ENCODE measurements around the gene ZNF496. TPM values are rescaled to one million over a fixed set of nuclear protein-coding genes. Genes with fewer than 3 reads are reported as not detected.
"Not testable (repeated sequence)": the region's sequence is repeated elsewhere in the genome, so short reads cannot be mapped to it uniquely, and the experiment has no call there.

The ZNF496 gene
- total RNA-seq, 2 donors from 2014 or later = 5.4 to 8.1 TPM

DNA sequence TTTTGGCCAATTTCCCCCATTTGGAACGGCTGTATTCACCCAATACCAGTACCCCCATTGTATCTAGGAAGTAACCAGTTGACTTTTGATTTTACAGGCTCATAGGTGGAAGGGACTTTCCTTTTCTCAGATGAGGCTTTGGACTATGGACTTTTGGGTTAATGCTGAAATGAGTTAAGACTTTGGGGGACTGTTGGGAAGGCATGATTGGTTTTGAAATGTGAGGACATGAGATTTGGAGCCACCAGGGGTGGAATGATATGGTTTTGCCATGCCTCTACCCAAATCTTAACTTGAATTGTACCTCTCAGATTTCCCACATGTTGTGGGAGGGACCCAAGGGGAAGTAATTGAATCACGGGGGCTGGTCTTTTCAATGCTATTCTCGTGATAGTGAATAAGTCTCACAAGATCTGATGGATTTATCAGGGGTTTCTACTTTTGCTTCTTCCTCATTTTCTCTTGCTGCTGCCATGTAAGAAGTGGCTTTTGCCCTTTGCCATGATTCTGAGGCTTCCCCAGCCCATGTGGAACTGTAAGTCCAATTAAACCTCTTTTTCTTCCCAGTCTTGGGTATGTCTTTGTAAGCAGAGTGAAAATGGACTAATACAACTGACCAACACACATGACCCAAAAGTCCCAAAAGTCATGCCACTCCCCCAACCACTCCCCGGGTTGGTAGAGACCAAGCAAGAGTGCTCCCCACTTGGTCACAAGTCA is 35.4 kb upstream of the ZNF496 start:
- no peak for ATAC-seq
- Mint-ChIP-seq H3K4me1 (no peaks in the 10 kb centered on the region), H3K27ac (no peak overlapping the region), H3K27me3 (peaks cover 41% of the 10 kb centered on the region), H3K4me3 (no peak overlapping the region), H3K36me3 (ENCODE audit: low read depth) (no peaks in the 10 kb centered on the region)
- no peak for DNase-seq
- H3K9me3 ChIP-seq (ENCODE audit: control insufficient read depth, low read length, poor library complexity, severe bottlenecking) = no peaks in the 10 kb centered on the region

- H3K27me3 Mint-ChIP-seq = peaks cover 38% of the 10 kb centered on the region
- H3K4me1 Mint-ChIP-seq; H3K27ac Mint-ChIP-seq; H3K36me3 Mint-ChIP-seq (ENCODE audit: low read depth); H3K9me3 ChIP-seq (ENCODE audit: control insufficient read depth, low read length, poor library complexity, severe bottlenecking); DNase-seq; H3K4me3 Mint-ChIP-seq; ATAC-seq: not testable (repeated sequence)
Measured at GRCh38 chr1:247366345-247366744, 34.7 kb upstream of the ZNF496 start.

GRCh38 chr1:247365023-247365422 is 33.4 kb upstream of the ZNF496 start:
- Mint-ChIP-seq H3K4me3 (no peak overlapping the region), H3K4me1 (peaks cover 7% of the 10 kb centered on the region), H3K27ac (no peak overlapping the region), H3K27me3 (peaks cover 51% of the 10 kb centered on the region), H3K36me3 (ENCODE audit: low read depth) (no peaks in the 10 kb centered on the region)
- H3K9me3 ChIP-seq (ENCODE audit: control insufficient read depth, low read length, poor library complexity, severe bottlenecking) = no peaks in the 10 kb centered on the region
- DNase-seq = no peak
- ATAC-seq = no peak

- not testable (repeated sequence) for H3K9me3 ChIP-seq (ENCODE audit: control insufficient read depth, low read length, poor library complexity, severe bottlenecking); H3K36me3 Mint-ChIP-seq (ENCODE audit: low read depth); H3K4me3 Mint-ChIP-seq; ATAC-seq; H3K4me1 Mint-ChIP-seq; DNase-seq; H3K27ac Mint-ChIP-seq
- peaks cover 59% of the 10 kb centered on the region for H3K27me3 Mint-ChIP-seq
Measured at GRCh38 chr1:247363000-247363399, 31.3 kb upstream of the ZNF496 start.

GRCh38 chr1:247362153-247362552 is 30.5 kb upstream of the ZNF496 start:
- Mint-ChIP-seq H3K27ac (no peak overlapping the region), H3K27me3 (peaks cover 59% of the 10 kb centered on the region), H3K4me1 (peaks cover 7% of the 10 kb centered on the region), H3K4me3 (no peak overlapping the region), H3K36me3 (ENCODE audit: low read depth) (no peaks in the 10 kb centered on the region)
- H3K9me3 ChIP-seq (ENCODE audit: control insufficient read depth, low read length, poor library complexity, severe bottlenecking) = no peaks in the 10 kb centered on the region
- ATAC-seq (no peak), DNase-seq (no peak)

DNA sequence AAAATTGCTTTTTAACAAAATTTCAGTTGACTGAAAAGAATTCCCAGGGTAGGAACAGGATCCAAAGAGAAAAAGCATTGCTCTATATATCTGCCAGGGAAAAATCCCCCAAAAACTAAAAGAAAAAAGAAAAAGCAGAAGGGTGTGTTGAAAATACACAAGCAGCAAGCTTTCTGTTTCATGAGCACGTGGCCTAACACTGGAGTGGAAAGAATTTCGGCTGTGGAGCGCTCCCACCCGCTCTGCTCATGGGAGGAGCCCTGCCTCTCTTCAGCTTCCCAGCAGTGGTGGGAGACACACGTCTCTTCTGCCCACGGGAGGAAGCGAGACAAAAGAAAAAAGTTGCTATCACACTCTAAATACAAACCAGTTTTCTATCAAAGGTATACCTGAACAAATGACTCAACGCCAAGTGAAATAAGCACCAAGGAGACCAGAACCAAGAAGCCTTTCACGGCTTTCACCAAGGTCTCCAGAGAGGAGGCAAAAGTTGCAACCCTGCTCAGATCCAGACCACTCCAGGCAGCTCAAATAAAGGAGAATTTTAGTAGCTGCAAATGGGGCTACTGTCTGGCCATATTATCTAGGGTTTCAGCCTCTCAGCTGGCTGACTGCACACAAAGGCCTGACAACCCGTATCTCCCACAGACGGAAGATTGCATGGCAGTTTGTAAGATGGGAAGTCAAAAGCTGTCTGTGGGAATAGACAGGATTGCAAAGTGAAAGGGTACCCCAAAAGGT is 29.5 kb upstream of the ZNF496 start:
- DNase-seq = no peak
- Mint-ChIP-seq H3K27ac (no peak overlapping the region), H3K4me3 (no peak overlapping the region), H3K4me1 (peaks cover 7% of the 10 kb centered on the region), H3K27me3 (peaks cover 52% of the 10 kb centered on the region), H3K36me3 (ENCODE audit: low read depth) (no peaks in the 10 kb centered on the region)
- ATAC-seq = no peak
- no peaks in the 10 kb centered on the region for H3K9me3 ChIP-seq (ENCODE audit: control insufficient read depth, low read length, poor library complexity, severe bottlenecking)

- peaks cover 43% of the 10 kb centered on the region for H3K27me3 Mint-ChIP-seq
- peaks cover 7% of the 10 kb centered on the region for H3K4me1 Mint-ChIP-seq
- H3K36me3 Mint-ChIP-seq (ENCODE audit: low read depth) = no peaks in the 10 kb centered on the region
- DNase-seq (no peak), ATAC-seq (no peak)
- H3K4me3 Mint-ChIP-seq = no peak overlapping the region
- H3K27ac Mint-ChIP-seq = no peak overlapping the region
- H3K9me3 ChIP-seq (ENCODE audit: control insufficient read depth, low read length, poor library complexity, severe bottlenecking) = no peaks in the 10 kb centered on the region
Measured at GRCh38 chr1:247360116-247360898, 28.6 kb upstream of the ZNF496 start.

DNA sequence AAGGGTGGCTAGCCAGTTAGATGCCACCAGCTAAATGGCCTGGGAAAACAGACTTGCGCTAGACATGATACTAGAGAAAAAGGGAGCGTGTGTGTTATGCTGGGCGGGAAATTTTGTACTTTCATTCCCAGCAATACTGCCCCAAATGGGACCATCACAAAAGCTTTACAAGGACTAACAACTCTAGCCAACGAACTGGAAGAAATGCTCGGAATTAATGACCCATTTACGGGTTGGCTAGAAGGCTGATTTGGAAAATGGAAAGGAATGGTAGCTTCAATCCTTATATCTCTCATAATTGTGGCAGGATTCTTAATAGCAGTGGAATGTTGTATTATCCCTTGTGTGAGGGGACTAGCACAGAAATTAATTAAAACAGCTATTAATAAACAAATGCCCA is 27.9 kb upstream of the ZNF496 start:
- peaks cover 7% of the 10 kb centered on the region for H3K4me1 Mint-ChIP-seq
- H3K4me3 Mint-ChIP-seq = no peak overlapping the region
- H3K36me3 Mint-ChIP-seq (ENCODE audit: low read depth) = no peaks in the 10 kb centered on the region
- H3K27ac Mint-ChIP-seq = no peak overlapping the region
- ATAC-seq (no peak), DNase-seq (no peak)
- peaks cover 43% of the 10 kb centered on the region for H3K27me3 Mint-ChIP-seq
- no peaks in the 10 kb centered on the region for H3K9me3 ChIP-seq (ENCODE audit: control insufficient read depth, low read length, poor library complexity, severe bottlenecking)

DNA sequence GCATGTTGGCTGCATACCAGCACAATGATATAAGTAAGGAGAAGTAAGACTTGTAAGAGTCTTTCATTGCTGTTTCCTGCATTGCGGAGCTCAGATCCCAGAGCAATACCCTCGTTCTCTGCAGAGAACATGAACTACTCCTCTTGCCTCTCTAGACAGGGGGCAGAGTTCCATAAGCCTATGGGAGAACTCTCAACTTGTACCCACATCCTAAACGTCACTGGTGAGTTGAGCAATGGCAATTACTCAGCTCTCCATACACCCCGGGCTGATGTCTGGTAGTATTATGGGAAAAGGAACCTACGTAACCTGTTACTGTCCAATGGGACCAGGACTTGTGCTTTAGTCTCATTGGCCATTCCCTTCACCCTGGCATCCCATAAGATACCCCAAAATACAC is 27.3 kb upstream of the ZNF496 start:
- no peak overlapping the region for H3K27ac Mint-ChIP-seq
- no peak overlapping the region for H3K4me3 Mint-ChIP-seq
- peaks cover 7% of the 10 kb centered on the region for H3K4me1 Mint-ChIP-seq
- no peaks in the 10 kb centered on the region for H3K36me3 Mint-ChIP-seq (ENCODE audit: low read depth)
- no peak for ATAC-seq
- peaks cover 48% of the 10 kb centered on the region for H3K27me3 Mint-ChIP-seq
- H3K9me3 ChIP-seq (ENCODE audit: control insufficient read depth, low read length, poor library complexity, severe bottlenecking) = no peaks in the 10 kb centered on the region
- DNase-seq = no peak

GRCh38 chr1:247357781-247358211 is 26.1 kb upstream of the ZNF496 start:
- ATAC-seq (no peak), DNase-seq (no peak)
- Mint-ChIP-seq H3K4me1 (peaks cover 9% of the 10 kb centered on the region), H3K36me3 (ENCODE audit: low read depth) (no peaks in the 10 kb centered on the region), H3K27me3 (peaks cover 54% of the 10 kb centered on the region), H3K4me3 (no peak overlapping the region), H3K27ac (no peak overlapping the region)
- H3K9me3 ChIP-seq (ENCODE audit: control insufficient read depth, low read length, poor library complexity, severe bottlenecking) = no peaks in the 10 kb centered on the region

DNA sequence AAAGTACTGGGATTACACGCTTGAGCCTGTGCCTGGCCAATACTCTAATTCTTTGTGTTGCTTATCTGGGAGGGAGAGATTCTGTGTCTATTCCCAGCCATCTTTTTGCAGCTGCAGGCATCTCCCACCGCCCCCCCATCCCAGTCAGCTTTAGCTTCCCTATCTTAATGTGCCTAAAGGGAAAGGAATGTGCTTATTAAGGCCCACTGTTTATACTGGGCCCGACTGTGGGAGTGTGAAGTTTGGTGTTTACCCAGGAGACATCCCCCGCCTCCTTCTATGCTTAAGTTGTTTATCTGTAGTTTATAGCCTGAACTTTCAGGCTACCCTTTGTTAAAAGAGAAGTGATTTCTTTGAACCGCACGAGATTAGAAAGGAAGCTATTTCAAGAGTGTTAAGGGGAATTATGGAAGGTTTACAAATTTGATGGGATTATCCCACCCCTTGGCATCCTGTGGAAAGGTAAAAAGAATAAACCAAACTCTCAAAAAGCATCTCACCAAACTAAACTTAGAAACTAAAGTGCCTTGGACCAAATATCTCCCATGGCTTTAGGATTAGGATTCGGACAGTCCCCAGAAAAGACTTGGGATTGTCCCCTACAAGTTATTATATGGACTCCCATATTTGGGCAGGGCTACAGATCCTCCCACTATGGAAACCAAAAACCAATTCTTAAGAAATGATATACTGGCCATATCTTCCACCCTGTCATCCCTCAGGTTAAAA is 25.5 kb upstream of the ZNF496 start:
- H3K9me3 ChIP-seq (ENCODE audit: control insufficient read depth, low read length, poor library complexity, severe bottlenecking) = no peaks in the 10 kb centered on the region
- Mint-ChIP-seq H3K4me1 (peaks cover 9% of the 10 kb centered on the region), H3K4me3 (no peak overlapping the region), H3K36me3 (ENCODE audit: low read depth) (no peaks in the 10 kb centered on the region), H3K27ac (no peak overlapping the region), H3K27me3 (peaks cover 54% of the 10 kb centered on the region)
- DNase-seq = no peak
- ATAC-seq = no peak

DNA sequence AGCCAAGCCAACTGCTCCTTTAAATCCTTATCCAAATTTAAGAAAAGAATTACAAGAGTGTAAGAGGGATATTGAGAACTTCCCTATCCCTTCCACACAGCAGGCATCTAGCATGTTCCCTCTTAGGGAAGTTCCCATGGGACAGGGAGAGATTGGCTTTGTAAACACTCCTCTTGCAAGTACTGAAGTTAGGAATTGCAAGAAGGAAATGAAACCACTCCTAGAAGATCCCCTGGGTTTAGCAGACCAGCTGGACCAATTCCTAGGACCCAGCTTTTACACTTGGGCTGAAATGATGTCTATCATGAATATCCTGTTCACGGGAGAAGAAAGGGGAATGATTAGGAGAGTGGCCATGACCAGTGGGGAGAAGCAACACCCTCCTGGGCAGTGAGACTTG is 23.5 kb upstream of the ZNF496 start:
- not testable (repeated sequence) for H3K27ac Mint-ChIP-seq; DNase-seq; ATAC-seq; H3K9me3 ChIP-seq (ENCODE audit: control insufficient read depth, low read length, poor library complexity, severe bottlenecking); H3K4me3 Mint-ChIP-seq; H3K4me1 Mint-ChIP-seq; H3K36me3 Mint-ChIP-seq (ENCODE audit: low read depth)
- peaks cover 39% of the 10 kb centered on the region for H3K27me3 Mint-ChIP-seq

DNA sequence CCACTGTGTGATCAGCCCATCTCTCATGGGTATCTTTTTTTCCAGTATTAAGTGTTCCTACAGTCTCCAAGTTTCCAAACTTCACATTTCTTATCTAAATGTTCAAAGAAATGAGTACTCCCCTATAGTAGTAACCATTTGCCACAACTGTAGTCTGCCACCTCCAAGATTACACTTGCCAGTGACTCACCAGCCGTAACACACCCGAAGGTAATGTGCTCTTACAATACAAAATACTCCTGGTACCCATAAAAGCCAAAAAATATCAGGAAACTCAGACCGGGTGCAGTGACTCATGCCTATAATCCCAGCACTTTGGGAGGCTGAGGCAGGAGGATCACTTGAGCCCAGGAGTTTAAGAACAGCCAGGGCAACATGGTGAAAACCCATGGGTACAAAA is 20.5 kb upstream of the ZNF496 start:
- H3K27me3 Mint-ChIP-seq = peaks cover 20% of the 10 kb centered on the region
- ATAC-seq = no peak
- H3K9me3 ChIP-seq (ENCODE audit: control insufficient read depth, low read length, poor library complexity, severe bottlenecking) = no peaks in the 10 kb centered on the region
- DNase-seq = no peak
- H3K36me3 Mint-ChIP-seq (ENCODE audit: low read depth) = no peaks in the 10 kb centered on the region
- H3K27ac Mint-ChIP-seq = no peak overlapping the region
- no peak overlapping the region for H3K4me3 Mint-ChIP-seq
- H3K4me1 Mint-ChIP-seq = peaks cover 2% of the 10 kb centered on the region

All from T-helper 17 cell (primary cell).